Sciatic nerve (tissue), 1 donor: ENCODE results near the gene LILRB2. TPM values are rescaled to one million over a fixed set of nuclear protein-coding genes. Genes with fewer than 3 reads are reported as not detected.

Experiments used
- microRNA-seq: library from miRNA; unstranded; fragments of <30 nt; microRNA quantifications from one replicate; pipeline ENCODE4 v1.2.0, GENCODE V29; 2020
- total RNA-seq: library from RNA; stranded (reverse); fragmentation: NEBNext Ultra II Directional; extraction: Animal tissue kit (Norgen Biotek cat#: 25700); gene quantifications from one replicate; pipeline ENCODE4 v1.2.1, GENCODE V29; 2021
- donor health status: DM: no; HTN: no; CAD: no.

LILRB2 gene
- total RNA-seq, 1 donor from 2014 or later = 12.9 TPM

Small RNA genes lying within 50 kb of the gene (microRNA-seq; reads per million reads assigned to microRNA genes)
- gene MIR4752 = not detected

Other genes starting within 250 kb of the LILRB2 start
- 0.76 TPM for gene VSTM1, start 217.2 kb downstream of the LILRB2 start, total RNA-seq
- gene TARM1, start 199.7 kb downstream of the LILRB2 start, total RNA-seq = not detected
- 4.0 TPM for gene OSCAR, start 180.3 kb downstream of the LILRB2 start, total RNA-seq
- 80.5 TPM for gene NDUFA3, start 178.3 kb downstream of the LILRB2 start, total RNA-seq
- 16.0 TPM for gene TFPT, start 165.5 kb downstream of the LILRB2 start, total RNA-seq
- 47.2 TPM for gene PRPF31, start 165.4 kb downstream of the LILRB2 start, total RNA-seq
- gene CNOT3, start 143.3 kb downstream of the LILRB2 start, total RNA-seq = 38.1 TPM
- 6.3 TPM for gene LENG1, start 121.4 kb downstream of the LILRB2 start, total RNA-seq
- 2.9 TPM for gene TMC4, start 108.0 kb downstream of the LILRB2 start, total RNA-seq
- gene MBOAT7, start 91.5 kb downstream of the LILRB2 start, total RNA-seq = 56.0 TPM
- gene TSEN34, start 89.8 kb downstream of the LILRB2 start, total RNA-seq = 24.3 TPM
- 1,121 TPM for gene RPS9, start 80.3 kb downstream of the LILRB2 start, total RNA-seq
- 23.9 TPM for gene LILRB3, start 58.1 kb downstream of the LILRB2 start, total RNA-seq
- 11.4 TPM for gene LILRA6, start 38.3 kb downstream of the LILRB2 start, total RNA-seq
- gene LILRB5, start 23.8 kb downstream of the LILRB2 start, total RNA-seq = 24.1 TPM
- gene LILRA5, start 32.1 kb upstream of the LILRB2 start, total RNA-seq = 5.3 TPM
- gene LILRA4, start 58.1 kb upstream of the LILRB2 start, total RNA-seq = 2.1 TPM
- 44.7 TPM for gene LAIR1, start 83.8 kb upstream of the LILRB2 start, total RNA-seq
- gene TTYH1, start 134.4 kb upstream of the LILRB2 start, total RNA-seq = 72.2 TPM
- 305 TPM for gene LENG8, start 168.1 kb upstream of the LILRB2 start, total RNA-seq
- gene LENG9, start 182.7 kb upstream of the LILRB2 start, total RNA-seq = 6.0 TPM
- gene CDC42EP5, start 192.2 kb upstream of the LILRB2 start, total RNA-seq = 52.8 TPM
- 1.1 TPM for gene LAIR2, start 221.7 kb upstream of the LILRB2 start, total RNA-seq